CD8-positive, alpha-beta memory T cell (primary cell): Measurements from ENCODE around the gene COX6A2. TPM values are rescaled to one million over a fixed set of nuclear protein-coding genes. Genes with fewer than 3 reads are reported as not detected.
A peak's percentile ranks its signal among the peaks of the same experiment; 100 is the strongest.
"Not testable (repeated sequence)": the region's sequence is repeated elsewhere in the genome, so short reads cannot be mapped to it uniquely, and the experiment has no call there.

Experiments used
- CTCF ChIA-PET: fragments of 350-600 bp; sonication (Branson Sonifier 250); formaldehyde crosslinking; loops from one replicate; lab custom pipeline; 2021; ENCODE audit warnings: antibody characterized with exemption; lab: Charles Lee
- POLR2A ChIA-PET: fragments of 350-600 bp; sonication (Branson Sonifier 250); formaldehyde crosslinking; loops from one replicate; lab custom pipeline; 2021; ENCODE audit warnings: antibody characterized with exemption; lab: Charles Lee
- DNase-seq, 5 donors: peaks; one replicate each; pipeline versions ENCODE4 v3.0.0 to v3.0.0-alpha.2; 2020 to 2022; ENCODE audit warnings: mixed read lengths in 1 of 5
- H3K27ac ChIP-seq: one replicate; pipeline ENCODE4 v1.7.0; 2013; ENCODE audit warnings: low read depth, mild to moderate bottlenecking, low read length, moderate library complexity
- H3K27me3 ChIP-seq: 2 replicates; pipeline ENCODE4 v1.7.0; 2013; ENCODE audit warnings: low read length, mild to moderate bottlenecking; ENCODE audit not compliant: insufficient read depth, poor library complexity, severe bottlenecking
- H3K36me3 ChIP-seq: 2 replicates; pipeline ENCODE4 v1.7.0; 2013; ENCODE audit warnings: mild to moderate bottlenecking, low read length, moderate library complexity; ENCODE audit not compliant: insufficient read depth
- H3K4me1 ChIP-seq: 2 replicates; pipeline ENCODE4 v1.7.0; 2013; ENCODE audit warnings: mild to moderate bottlenecking, low read length, moderate library complexity; ENCODE audit not compliant: insufficient read depth
- H3K4me3 ChIP-seq: 2 replicates; pipeline ENCODE4 v1.7.0; 2013; ENCODE audit warnings: mild to moderate bottlenecking, low read length
- H3K9me3 ChIP-seq: 2 replicates; pipeline ENCODE4 v1.7.0; 2013; ENCODE audit warnings: mild to moderate bottlenecking, low read length
- H3K27ac Mint-ChIP-seq, 8 donors: one replicate each; pipeline ENCODE4 v1.8.0; 2020 to 2021; ENCODE audit warnings: mixed read lengths in 8 of 8, mild to moderate bottlenecking in 6 of 8, inconsistent platforms in 3 of 8, moderate library complexity in 3 of 8
- H3K27me3 Mint-ChIP-seq, 2 donors: one replicate each; pipeline ENCODE4 v1.8.0; 2020 to 2021; ENCODE audit warnings: mixed read lengths in 2 of 2, mild to moderate bottlenecking in 1 of 2, moderate library complexity in 1 of 2
- H3K36me3 Mint-ChIP-seq, 3 donors: one replicate each; pipeline ENCODE4 v1.8.0; 2020 to 2021; ENCODE audit warnings: mixed read lengths in 3 of 3, inconsistent platforms in 1 of 3, mild to moderate bottlenecking in 1 of 3
- H3K4me1 Mint-ChIP-seq, 3 donors: one replicate each; pipeline ENCODE4 v1.8.0; 2020 to 2021; ENCODE audit warnings: mixed read lengths in 3 of 3, inconsistent platforms in 1 of 3, mild to moderate bottlenecking in 1 of 3
- H3K4me3 Mint-ChIP-seq, 7 donors: one replicate each; pipeline ENCODE4 v1.8.0; 2020 to 2021; ENCODE audit warnings: mixed read lengths in 7 of 7, mild to moderate bottlenecking in 6 of 7, moderate library complexity in 4 of 7, inconsistent platforms in 2 of 7
- H3K9me3 Mint-ChIP-seq, 5 donors: one replicate each; pipeline ENCODE4 v1.8.0; 2020 to 2022; ENCODE audit warnings: mixed read lengths in 5 of 5, mild to moderate bottlenecking in 3 of 5, moderate library complexity in 2 of 5, inconsistent platforms in 1 of 5
- polyA plus RNA-seq: library from polyadenylated mRNA; unstranded; fragments of 300-500 nt; fragmentation: Illumina TruSeq; gene quantifications from one replicate; pipeline ENCODE4 v1.2.3, GENCODE V29; 2021
- total RNA-seq, 2 experiments: library from RNA; stranded (reverse); gene quantifications; one replicate each; pipeline ENCODE4 v1.2.3, GENCODE V29; 2021

The COX6A2 gene
- total and polyA plus RNA-seq, 3 experiments from 2014 or later = not detected

GRCh38 chr16:31439519-31439918, 11.4 kb upstream of the COX6A2 start:
- Histone ChIP-seq H3K36me3 (no peaks in the 10 kb centered on the region), H3K9me3 (no peaks in the 10 kb centered on the region), H3K27ac (no peak overlapping the region), H3K27me3 (no peaks in the 10 kb centered on the region), H3K4me3 (no peak overlapping the region), H3K4me1 (no peaks in the 10 kb centered on the region)
- Mint-ChIP-seq H3K36me3 (peaks cover 0 to 2% (median 0%) of the 10 kb centered on the region in 3 donors), H3K27me3 (peaks cover 0 to 1% of the 10 kb centered on the region in 2 donors), H3K27ac (no peak overlapping the region), H3K4me3 (peak overlapping the region in 1 of 7 donors; percentile 55), H3K9me3 (no peaks in the 10 kb centered on the region), H3K4me1 (peaks cover 12 to 19% (median 18%) of the 10 kb centered on the region in 3 donors)
- POLR2A ChIA-PET = no interaction called here
- CTCF ChIA-PET = no interaction called here
- DNase-seq = no peak

GRCh38 chr16:31439023-31439422, 10.9 kb upstream of the COX6A2 start:
- H3K36me3 ChIP-seq, CTCF ChIA-PET, POLR2A ChIA-PET, H3K27ac Mint-ChIP-seq, H3K36me3 Mint-ChIP-seq, H3K9me3 ChIP-seq, H3K27me3 Mint-ChIP-seq, H3K27ac ChIP-seq, H3K4me3 ChIP-seq, H3K9me3 Mint-ChIP-seq, H3K4me1 ChIP-seq, H3K27me3 ChIP-seq, DNase-seq: not testable (repeated sequence)
- H3K4me1 Mint-ChIP-seq = peaks cover 12 to 19% (median 18%) of the 10 kb centered on the region in 3 donors
- peak overlapping the region in 1 of 7 donors; percentile 55 for H3K4me3 Mint-ChIP-seq

- no peaks in the 10 kb centered on the region for H3K36me3 ChIP-seq
- Mint-ChIP-seq H3K4me1 (peaks cover 12 to 19% (median 18%) of the 10 kb centered on the region in 3 donors), H3K27me3 (peaks cover 0 to 1% of the 10 kb centered on the region in 2 donors), H3K27ac (peak overlapping the region in 1 of 8 donors; percentile 1), H3K9me3 (no peaks in the 10 kb centered on the region), H3K36me3 (peaks cover 0 to 2% (median 0%) of the 10 kb centered on the region in 3 donors), H3K4me3 (no peak overlapping the region)
- no peak for DNase-seq
- POLR2A ChIA-PET = no interaction called here
- CTCF ChIA-PET = no interaction called here
- H3K9me3 ChIP-seq = no peaks in the 10 kb centered on the region
- H3K4me1 ChIP-seq = no peaks in the 10 kb centered on the region
- no peaks in the 10 kb centered on the region for H3K27me3 ChIP-seq
- no peak overlapping the region for H3K4me3 ChIP-seq
- H3K27ac ChIP-seq = no peak overlapping the region
Observed at GRCh38 chr16:31438414-31438813, 10.3 kb upstream of the COX6A2 start.

GRCh38 chr16:31436221-31437045, 8.3 kb upstream of the COX6A2 start:
- Histone ChIP-seq H3K27me3 (no peaks in the 10 kb centered on the region), H3K9me3 (no peaks in the 10 kb centered on the region), H3K4me1 (no peaks in the 10 kb centered on the region), H3K27ac (no peak overlapping the region), H3K36me3 (no peaks in the 10 kb centered on the region), H3K4me3 (no peak overlapping the region)
- Mint-ChIP-seq H3K27ac (peak overlapping the region in 1 of 8 donors; percentile 57), H3K4me1 (peaks cover 8 to 9% (median 9%) of the 10 kb centered on the region in 3 donors), H3K27me3 (no peaks in the 10 kb centered on the region), H3K36me3 (no peaks in the 10 kb centered on the region), H3K4me3 (no peak overlapping the region), H3K9me3 (no peaks in the 10 kb centered on the region)
- ChIA-PET CTCF (no interaction called here), POLR2A (no interaction called here)
- no peak for DNase-seq

- Mint-ChIP-seq H3K4me1 (peaks cover 9 to 12% (median 11%) of the 10 kb centered on the region in 3 donors), H3K27ac (no peak overlapping the region), H3K36me3 (no peaks in the 10 kb centered on the region), H3K4me3 (no peak overlapping the region), H3K27me3 (no peaks in the 10 kb centered on the region), H3K9me3 (no peaks in the 10 kb centered on the region)
- ChIA-PET POLR2A (no interaction called here), CTCF (no interaction called here)
- Histone ChIP-seq H3K9me3 (no peaks in the 10 kb centered on the region), H3K4me3 (no peak overlapping the region), H3K36me3 (no peaks in the 10 kb centered on the region), H3K27ac (no peak overlapping the region), H3K27me3 (no peaks in the 10 kb centered on the region), H3K4me1 (no peaks in the 10 kb centered on the region)
- DNase-seq = no peak
Observed at GRCh38 chr16:31435341-31436220, 7.4 kb upstream of the COX6A2 start.

- ChIA-PET POLR2A (no interaction called here), CTCF (interaction anchor here (1.1 to 1.3 kb wide), 3 partner anchors 10 to 288 kb away, joined by 3 to 4 read pairs (median 3); no protein-coding TSS in a partner anchor)
- Mint-ChIP-seq H3K27me3 (peaks cover 0 to 4% of the 10 kb centered on the region in 2 donors), H3K4me1 (peaks cover 4 to 19% (median 16%) of the 10 kb centered on the region in 3 donors), H3K27ac (peak overlapping the region in 2 of 8 donors; percentile 58 to 71), H3K9me3 (no peaks in the 10 kb centered on the region), H3K4me3 (no peak overlapping the region), H3K36me3 (no peaks in the 10 kb centered on the region)
- Histone ChIP-seq H3K9me3 (no peaks in the 10 kb centered on the region), H3K4me3 (no peak overlapping the region), H3K4me1 (peaks cover 5% of the 10 kb centered on the region), H3K27me3 (no peaks in the 10 kb centered on the region), H3K27ac (no peak overlapping the region), H3K36me3 (no peaks in the 10 kb centered on the region)
- no peak for DNase-seq
Observed at GRCh38 chr16:31430380-31431052, 2.4 kb upstream of the COX6A2 start.

GRCh38 chr16:31429796-31430195, 1.6 kb upstream of the COX6A2 start:
- Histone ChIP-seq H3K9me3 (no peaks in the 10 kb centered on the region), H3K4me1 (peaks cover 5% of the 10 kb centered on the region), H3K36me3 (no peaks in the 10 kb centered on the region), H3K4me3 (no peak overlapping the region), H3K27me3 (no peaks in the 10 kb centered on the region), H3K27ac (no peak overlapping the region)
- H3K9me3 Mint-ChIP-seq = no peaks in the 10 kb centered on the region
- no peak for DNase-seq
- ChIA-PET POLR2A (no interaction called here), CTCF (interaction anchor here (1.1 to 1.5 kb wide), 3 partner anchors 13 to 287 kb away, joined by 3 to 5 read pairs (median 4); partner anchors contain the start of gene ZNF843)
- no peaks in the 10 kb centered on the region for H3K36me3 Mint-ChIP-seq
- H3K4me1 Mint-ChIP-seq = peaks cover 4 to 19% (median 16%) of the 10 kb centered on the region in 3 donors
- H3K27ac Mint-ChIP-seq = no peak overlapping the region
- no peak overlapping the region for H3K4me3 Mint-ChIP-seq
- H3K27me3 Mint-ChIP-seq = peaks cover 0 to 4% of the 10 kb centered on the region in 2 donors
